H1 (cell line): Measurements from ENCODE around the gene AADACL2. TPM values are rescaled to one million over a fixed set of nuclear protein-coding genes. Genes with fewer than 3 reads are reported as not detected.

Experiments used
- CTCF ChIA-PET: fragments of 300-600 bp; sonication (Branson Sonifier 250); formaldehyde crosslinking; loops from one replicate; lab custom pipeline; 2021; ENCODE audit not compliant: partially characterized antibody; lab: Charles Lee
- POLR2A ChIA-PET: fragments of 300-600 bp; sonication (Branson Sonifier 250); formaldehyde crosslinking; loops from one replicate; lab custom pipeline; 2021; ENCODE audit warnings: inconsistent platforms; ENCODE audit not compliant: partially characterized antibody; lab: Charles Lee
- DNase-seq, 2 experiments: peaks; one replicate each; pipeline versions ENCODE4 v3.0.0 to v3.0.0-alpha.2; 2010 to 2022; ENCODE audit warnings: low spot score in 2 of 2, low read depth in 1 of 2, mixed read lengths in 1 of 2
- FAIRE-seq: peaks from 2 replicates; lab custom pipeline; 2011; peaks lifted over from hg19 to GRCh38; lab: Jason Lieb, UNC
- H2AFZ ChIP-seq: 2 replicates; pipeline ENCODE4 v1.8.1; 2012; ENCODE audit warnings: low read length, inconsistent platforms
- H2AK5ac ChIP-seq: 2 replicates; pipeline ENCODE4 v1.6.1; 2013; ENCODE audit warnings: low read depth, low read length
- H2BK120ac ChIP-seq: replicated peaks from 2 replicates; pipeline ENCODE3; 2013; ENCODE audit warnings: low read depth, low read length, inconsistent platforms
- H2BK12ac ChIP-seq: 2 replicates; pipeline ENCODE4 v1.6.1; 2013; ENCODE audit warnings: low read depth, low read length
- H2BK15ac ChIP-seq: 2 replicates; pipeline ENCODE4 v1.6.1; 2013; ENCODE audit warnings: low read length
- H2BK20ac ChIP-seq: 2 replicates; pipeline ENCODE4 v1.6.1; 2013; ENCODE audit warnings: low read length
- H2BK5ac ChIP-seq: 2 replicates; pipeline ENCODE4 v1.6.1; 2013; ENCODE audit warnings: low read depth, low read length
- H3K14ac ChIP-seq: 2 replicates; pipeline ENCODE4 v1.6.1; 2013; ENCODE audit warnings: inconsistent platforms; ENCODE audit not compliant: insufficient read length
- H3K18ac ChIP-seq: 2 replicates; pipeline ENCODE4 v1.6.1; 2013; ENCODE audit warnings: low read length; ENCODE audit errors: extremely low read depth
- H3K23ac ChIP-seq: 2 replicates; pipeline ENCODE4 v1.6.1; 2013; ENCODE audit warnings: inconsistent platforms; ENCODE audit not compliant: insufficient read length
- H3K23me2 ChIP-seq: 2 replicates; pipeline ENCODE4 v1.6.1; 2013; ENCODE audit warnings: low read depth, low read length
- H3K27ac ChIP-seq: 2 replicates; pipeline ENCODE4 v1.6.1; 2011; ENCODE audit warnings: low read depth, low read length, inconsistent platforms
- H3K27me3 ChIP-seq, 4 experiments: replicated peaks in 1 of 4; 1 replicate in 1 of 4; 2 replicates in 3 of 4; pipeline versions ENCODE4 v1.6.1 to v1.8.1; 2011 to 2013; ENCODE audit warnings: low read length in 3 of 4, mild to moderate bottlenecking in 3 of 4, inconsistent platforms in 2 of 4, mixed read lengths in 2 of 4, moderate library complexity in 1 of 4; ENCODE audit not compliant: control insufficient read depth in 3 of 4, insufficient read depth in 3 of 4; ENCODE audit errors: extremely low read depth in 1 of 4
- H3K36me3 ChIP-seq, 4 experiments: 2 replicates each; pipeline versions ENCODE4 v1.6.1 to v1.8.1; 2011 to 2013; ENCODE audit warnings: mild to moderate bottlenecking in 4 of 4, low read length in 3 of 4, moderate library complexity in 2 of 4, control low read depth in 1 of 4, inconsistent platforms in 1 of 4; ENCODE audit not compliant: insufficient read depth in 4 of 4, control insufficient read depth in 2 of 4
- H3K4ac ChIP-seq: replicated peaks from 2 replicates; pipeline ENCODE3; 2013; ENCODE audit warnings: low read length, low read depth, mixed read lengths, inconsistent platforms; ENCODE audit not compliant: insufficient read length
- H3K4me1 ChIP-seq, 4 experiments: replicated peaks in 1 of 4; 1 replicate in 1 of 4; 2 replicates in 3 of 4; pipeline versions ENCODE4 v1.6.1 to v1.8.1; 2011 to 2013; ENCODE audit warnings: low read length in 3 of 4, inconsistent platforms in 2 of 4, mixed read lengths in 1 of 4; ENCODE audit not compliant: insufficient read depth in 4 of 4, control insufficient read depth in 3 of 4
- H3K4me2 ChIP-seq, 2 experiments: 2 replicates each; pipeline versions ENCODE4 v1.6.1 to v1.8.1; 2011 to 2013; ENCODE audit warnings: low read depth in 2 of 2, low read length in 2 of 2, control low read depth in 1 of 2, inconsistent platforms in 1 of 2, mild to moderate bottlenecking in 1 of 2; ENCODE audit not compliant: insufficient read depth in 1 of 2
- H3K4me3 ChIP-seq, 4 experiments: fragments of 200-600, 300-600 bp in 1 of 4; sonication (generic), shearing (Covaris generic), sonication (Bioruptor Twin) in 1 of 4; 2 replicates each; pipeline versions ENCODE4 v1.5.1 to v1.8.1; 2011 to 2016; ENCODE audit warnings: low read length in 4 of 4, low read depth in 3 of 4, control low read depth in 2 of 4, inconsistent platforms in 2 of 4, mild to moderate bottlenecking in 2 of 4, mixed read lengths in 1 of 4, moderate library complexity in 1 of 4; ENCODE audit not compliant: insufficient read depth in 2 of 4; ENCODE audit errors: extremely low read depth in 1 of 4
- H3K56ac ChIP-seq: replicated peaks from 2 replicates; pipeline ENCODE3; 2013; ENCODE audit warnings: low read depth, mild to moderate bottlenecking, mixed read lengths, low read length, inconsistent platforms; ENCODE audit not compliant: insufficient read length
- H3K79me1 ChIP-seq: 2 replicates; pipeline ENCODE4 v1.6.1; 2013; ENCODE audit warnings: low read depth, low read length, control low read depth
- H3K79me2 ChIP-seq, 2 experiments: 2 replicates each; pipeline versions ENCODE4 v1.6.1 to v1.8.1; 2012 to 2013; ENCODE audit warnings: low read length in 2 of 2, mild to moderate bottlenecking in 2 of 2, inconsistent platforms in 1 of 2; ENCODE audit not compliant: insufficient read depth in 2 of 2, control insufficient read depth in 1 of 2
- H3K9ac ChIP-seq, 4 experiments: replicated peaks in 1 of 4; 1 replicate in 1 of 4; 2 replicates in 3 of 4; pipeline versions ENCODE4 v1.6.1 to v1.8.1; 2011 to 2013; ENCODE audit warnings: low read depth in 3 of 4, low read length in 3 of 4, control low read depth in 2 of 4, mild to moderate bottlenecking in 2 of 4, moderate library complexity in 2 of 4, inconsistent platforms in 1 of 4; ENCODE audit errors: extremely low read depth in 1 of 4
- H3K9me3 ChIP-seq, 2 experiments: 2 replicates each; pipeline versions ENCODE4 v1.6.1 to v1.8.1; 2012 to 2013; ENCODE audit warnings: mild to moderate bottlenecking in 2 of 2, moderate library complexity in 2 of 2, control low read depth in 1 of 2, inconsistent platforms in 1 of 2, low read depth in 1 of 2, low read length in 1 of 2, mixed read lengths in 1 of 2; ENCODE audit not compliant: insufficient read depth in 2 of 2
- H4K20me1 ChIP-seq, 2 experiments: replicated peaks in 1 of 2; 2 replicates each; pipeline versions ENCODE3 to v1.8.1; 2011 to 2013; ENCODE audit warnings: inconsistent platforms in 2 of 2, low read length in 2 of 2, mild to moderate bottlenecking in 1 of 2; ENCODE audit not compliant: insufficient read depth in 2 of 2, control insufficient read depth in 1 of 2
- H4K5ac ChIP-seq: 2 replicates; pipeline ENCODE4 v1.6.1; 2013; ENCODE audit warnings: low read length, low read depth, mixed read lengths, inconsistent platforms; ENCODE audit not compliant: insufficient read length
- H4K8ac ChIP-seq: 2 replicates; pipeline ENCODE4 v1.8.0; 2013; ENCODE audit warnings: mild to moderate bottlenecking, moderate library complexity, low read length, inconsistent platforms; ENCODE audit not compliant: insufficient read depth; ENCODE audit errors: extremely low read depth
- H4K91ac ChIP-seq: replicated peaks from 2 replicates; pipeline ENCODE3; 2013; ENCODE audit warnings: low read length, mixed read lengths, inconsistent platforms; ENCODE audit not compliant: insufficient read length
- CREB1 ChIP-seq: IDR thresholded peaks from 2 replicates; pipeline ENCODE4 v1.6.1; 2012; ENCODE audit warnings: inconsistent platforms
- CTBP2 ChIP-seq: IDR thresholded peaks from 2 replicates; pipeline ENCODE4 v1.7.0; 2011; ENCODE audit warnings: borderline replicate concordance, mild to moderate bottlenecking, moderate library complexity, mixed read lengths, low read length; ENCODE audit not compliant: insufficient read depth, insufficient read length
- EP300 ChIP-seq, 2 experiments: IDR thresholded peaks; 1 replicate in 1 of 2; 2 replicates in 1 of 2; pipeline ENCODE4 v1.6.1; 2011 to 2012; ENCODE audit warnings: low read depth in 2 of 2, low read length in 2 of 2, mild to moderate bottlenecking in 2 of 2, borderline replicate concordance in 1 of 2, inconsistent platforms in 1 of 2, moderate library complexity in 1 of 2
- EZH2 ChIP-seq: fragments of 200-600 bp; sonication (generic); IDR thresholded peaks from 2 replicates; pipeline ENCODE4 v1.7.1; 2012; ENCODE audit warnings: low read depth, mild to moderate bottlenecking, moderate library complexity, low read length, inconsistent platforms; ENCODE audit not compliant: severe bottlenecking
- HDAC2 ChIP-seq, 2 experiments: fragments of 300-600 bp in 1 of 2; sonication (generic) in 1 of 2; IDR thresholded peaks; 2 replicates each; pipeline ENCODE4 v1.6.1; 2011 to 2012; ENCODE audit warnings: low read depth in 2 of 2, low read length in 2 of 2, mild to moderate bottlenecking in 2 of 2, moderate library complexity in 2 of 2, borderline replicate concordance in 1 of 2, inconsistent platforms in 1 of 2
- NANOG ChIP-seq: IDR thresholded peaks from 2 replicates; pipeline ENCODE4 v1.6.1; 2011; ENCODE audit warnings: low read length, low read depth, mild to moderate bottlenecking, inconsistent platforms; ENCODE audit not compliant: insufficient read depth, poor library complexity, severe bottlenecking
- PHF8 ChIP-seq: fragments of 200-600 bp; sonication (generic); conservative IDR thresholded peaks from 2 replicates; pipeline ENCODE4 v1.7.1; 2012; ENCODE audit warnings: low read depth, mild to moderate bottlenecking, inconsistent platforms, low read length, moderate library complexity
- RFX5 ChIP-seq: IDR thresholded peaks from 2 replicates; pipeline ENCODE4 v1.6.1; 2011; ENCODE audit warnings: low read depth, low read length, improper control_type of control experiment, borderline replicate concordance
- RXRA ChIP-seq: IDR thresholded peaks from 2 replicates; pipeline ENCODE4 v1.6.1; 2011; ENCODE audit warnings: low read depth, mild to moderate bottlenecking, low read length, moderate library complexity; ENCODE audit not compliant: insufficient read depth
- SAP30 ChIP-seq: fragments of 300-600 bp; sonication (generic); IDR thresholded peaks from 2 replicates; pipeline ENCODE4 v1.7.1; 2012; ENCODE audit warnings: low read length, moderate library complexity, mild to moderate bottlenecking, inconsistent platforms; ENCODE audit not compliant: insufficient read depth, insufficient replicate concordance
- TBP ChIP-seq: IDR thresholded peaks from 2 replicates; pipeline ENCODE4 v1.6.1; 2011; ENCODE audit warnings: low read depth, low read length, improper control_type of control experiment
- WGBS, 2 experiments: shearing (Covaris generic) in 1 of 2; methylation state at CpG; one replicate each; pipeline versions ENCODE4 v1.1.6 to v1.1.7; 2013 to 2015; ENCODE audit warnings: low lambda C conversion rate in 2 of 2, mixed read lengths in 2 of 2, inconsistent platforms in 1 of 2, low coverage in 1 of 2, missing lambda C conversion rate in 1 of 2; ENCODE audit not compliant: insufficient replicate concordance in 2 of 2, insufficient coverage in 1 of 2, insufficient read length in 1 of 2; ENCODE audit errors: extremely low coverage in 1 of 2, missing lambda C conversion rate in 1 of 2; 5-methylcytosine and 5-hydroxymethylcytosine counted together
- polyA plus RNA-seq, 7 experiments: library from polyadenylated mRNA; depleted of rRNA in 3 of 7; stranded (reverse) in 5 of 7; unstranded in 2 of 7; fragments of >200 nt in 5 of 7; fragments of 200-250 nt in 2 of 7; gene quantifications; 1 replicate in 5 of 7; 2 replicates in 1 of 7; 4 replicates in 1 of 7; pipeline versions ENCODE4 v1.2.1 to v1.2.3, GENCODE V29; 2011 to 2013; ENCODE audit warnings: missing spikeins in 2 of 7, mixed read lengths in 2 of 7
- total RNA-seq: library from RNA; stranded (reverse); fragmentation: NEBNext Ultra II Directional; extraction: Animal tissue kit (Norgen Biotek cat#: 25700); gene quantifications from 2 replicates; pipeline ENCODE4 v1.2.1, GENCODE V29; 2021
- TF ChIP-seq, protein P1 (sequence below): IDR thresholded peaks from 2 replicates; pipeline ENCODE4 v1.6.1; 2012; ENCODE audit warnings: inconsistent platforms

AADACL2 gene
- total and polyA plus RNA-seq, 2 of the 8 experiments (the other 6 are each of a cell fraction or from before 2014, with no cell fraction given), result not detected

DNA sequence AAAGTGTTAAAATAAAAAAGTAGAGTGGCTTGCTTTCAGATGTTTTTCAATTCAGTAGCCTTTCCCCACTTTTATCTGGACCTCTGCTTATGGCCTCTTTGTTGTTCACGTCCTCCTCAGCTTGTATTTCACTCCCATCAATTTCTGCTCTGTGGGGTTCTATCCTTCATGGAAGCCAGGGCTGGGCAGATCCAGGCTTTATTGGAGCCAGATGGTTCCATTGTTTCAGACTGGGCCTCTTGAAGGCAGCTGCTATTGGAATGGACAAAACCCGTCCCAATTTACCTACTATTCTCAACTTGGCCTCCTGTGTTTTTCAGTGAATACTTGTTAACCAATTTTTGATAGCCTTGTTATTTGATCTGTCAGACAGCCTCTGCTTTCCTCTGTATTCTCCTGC is 10.9 kb upstream of the AADACL2 start:
- Histone ChIP-seq H3K79me2 (no peaks in the 10 kb centered on the region), H3K4me1 (no peaks in the 10 kb centered on the region), H4K5ac (no peak overlapping the region), H3K4me2 (no peak overlapping the region), H3K27ac (no peak overlapping the region), H2BK5ac (no peak overlapping the region), H4K8ac (no peak overlapping the region), H3K23me2 (no peaks in the 10 kb centered on the region), H3K79me1 (no peaks in the 10 kb centered on the region), H2BK12ac (no peak overlapping the region), H3K18ac (no peak overlapping the region), H3K9ac (no peak overlapping the region), H2AFZ (no peak overlapping the region), H3K23ac (no peak overlapping the region), H3K4me3 (no peak overlapping the region), H4K91ac (no peak overlapping the region), H2BK15ac (no peak overlapping the region), H3K36me3 (no peaks in the 10 kb centered on the region), H3K56ac (no peak overlapping the region), H3K4ac (no peak overlapping the region), H2BK120ac (no peak overlapping the region), H3K14ac (no peak overlapping the region), H2BK20ac (no peak overlapping the region), H3K9me3 (no peaks in the 10 kb centered on the region), H3K27me3 (no peaks in the 10 kb centered on the region), H2AK5ac (no peak overlapping the region), H4K20me1 (no peaks in the 10 kb centered on the region)
- no peak for DNase-seq
- no peak for FAIRE-seq
- CTCF ChIA-PET, result no interaction called here
- WGBS, 2 experiments, result 89% methylated on average over 2 of the region's 2 CpGs; no CpG with 5 or more reads in 1 of the 2 experiments
- POLR2A ChIA-PET, result no interaction called here
- no peak for TF ChIP-seq HDAC2 (IDR thresholded peaks at IDR 0.05; ENCODE audit: borderline replicate concordance in 1 of 2, low read depth in 2 of 2, low read length in 2 of 2)
- TF ChIP-seq RFX5, result no peak
- no peak for TF ChIP-seq RXRA
- no peak for TF ChIP-seq NANOG
- TF ChIP-seq PHF8, result no peak
- no peak for TF ChIP-seq EZH2
- TF ChIP-seq TBP, result no peak
- TF ChIP-seq, protein P1, sequence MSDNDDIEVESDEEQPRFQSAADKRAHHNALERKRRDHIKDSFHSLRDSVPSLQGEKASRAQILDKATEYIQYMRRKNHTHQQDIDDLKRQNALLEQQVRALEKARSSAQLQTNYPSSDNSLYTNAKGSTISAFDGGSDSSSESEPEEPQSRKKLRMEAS, result no peak
- no peak for TF ChIP-seq SAP30
- no peak for TF ChIP-seq CREB1
- no peak for TF ChIP-seq EP300 (IDR thresholded peaks at IDR 0.05; ENCODE audit: borderline replicate concordance in 1 of 2, low read depth in 2 of 2, low read length in 2 of 2)
- TF ChIP-seq CTBP2, result no peak
